SU-DHL-6 (cell line): ENCODE data around the gene LCE1F.

ENCODE experiments used
- EZH2phosphoT487 ChIP-seq: fragments of 200-600 bp; sonication (generic), shearing (Covaris generic); conservative IDR thresholded peaks from 2 replicates; pipeline ENCODE4 v1.6.1; 2018; ENCODE audit warnings: mild to moderate bottlenecking, antibody characterized with exemption, low read length, moderate library complexity, mixed read lengths
- TF ChIP-seq, protein P1 (sequence below): fragments of 200-600 bp; sonication (generic); IDR thresholded peaks from one replicate; pipeline ENCODE4 v1.5.1; 2017; ENCODE audit warnings: antibody characterized with exemption, mild to moderate bottlenecking, low read length, moderate library complexity; ENCODE audit not compliant: insufficient read depth, poor library complexity, severe bottlenecking

DNA sequence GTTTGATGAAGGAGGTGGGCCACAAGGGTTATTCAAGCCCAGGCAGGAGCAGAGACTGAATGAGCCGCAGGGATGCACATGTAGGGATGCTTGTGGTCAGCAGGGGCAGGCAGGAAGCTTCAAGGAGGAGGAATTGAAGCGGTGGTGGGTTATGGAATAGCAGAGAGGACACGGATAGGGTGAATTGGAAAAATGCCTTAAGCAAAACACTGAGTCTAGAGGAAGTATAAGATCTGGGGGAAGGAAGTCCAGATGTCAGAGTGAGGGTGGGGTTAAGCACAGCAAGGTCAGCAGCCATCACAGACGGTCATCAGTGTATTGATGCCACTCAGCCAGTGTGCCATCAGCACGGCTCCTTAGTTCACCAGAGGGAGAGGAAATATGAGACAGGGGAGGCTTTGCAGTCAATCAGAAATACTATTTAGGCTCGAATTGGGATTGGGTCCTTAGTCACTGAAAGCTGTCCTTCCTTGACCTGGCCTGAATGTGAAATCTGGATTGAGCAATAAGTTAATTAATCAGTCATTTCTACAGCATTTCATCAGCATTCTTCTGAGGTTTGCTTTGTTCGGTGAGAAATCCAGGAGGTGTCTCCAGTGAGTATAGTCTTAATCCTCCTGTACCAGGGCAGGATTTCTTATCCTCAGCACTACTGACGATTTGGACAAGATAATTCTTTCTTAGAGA is 6.0 kb upstream of the LCE1F start:
- TF ChIP-seq, protein P1, sequence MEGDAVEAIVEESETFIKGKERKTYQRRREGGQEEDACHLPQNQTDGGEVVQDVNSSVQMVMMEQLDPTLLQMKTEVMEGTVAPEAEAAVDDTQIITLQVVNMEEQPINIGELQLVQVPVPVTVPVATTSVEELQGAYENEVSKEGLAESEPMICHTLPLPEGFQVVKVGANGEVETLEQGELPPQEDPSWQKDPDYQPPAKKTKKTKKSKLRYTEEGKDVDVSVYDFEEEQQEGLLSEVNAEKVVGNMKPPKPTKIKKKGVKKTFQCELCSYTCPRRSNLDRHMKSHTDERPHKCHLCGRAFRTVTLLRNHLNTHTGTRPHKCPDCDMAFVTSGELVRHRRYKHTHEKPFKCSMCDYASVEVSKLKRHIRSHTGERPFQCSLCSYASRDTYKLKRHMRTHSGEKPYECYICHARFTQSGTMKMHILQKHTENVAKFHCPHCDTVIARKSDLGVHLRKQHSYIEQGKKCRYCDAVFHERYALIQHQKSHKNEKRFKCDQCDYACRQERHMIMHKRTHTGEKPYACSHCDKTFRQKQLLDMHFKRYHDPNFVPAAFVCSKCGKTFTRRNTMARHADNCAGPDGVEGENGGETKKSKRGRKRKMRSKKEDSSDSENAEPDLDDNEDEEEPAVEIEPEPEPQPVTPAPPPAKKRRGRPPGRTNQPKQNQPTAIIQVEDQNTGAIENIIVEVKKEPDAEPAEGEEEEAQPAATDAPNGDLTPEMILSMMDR = no peak
- no peak for TF ChIP-seq EZH2phosphoT487
